K562 (cell line): Measurements from ENCODE around the gene XPA. TPM values are rescaled to one million over a fixed set of nuclear protein-coding genes. Genes with fewer than 3 reads are reported as not detected.

Experiments
- ATF1 ChIP-seq, 2 experiments: fragments of 450-650 bp in 1 of 2; IDR thresholded peaks; 2 replicates each; pipeline ENCODE4 v1.6.1; 2016; ENCODE audit warnings: missing compliant biosample characterization in 1 of 2, missing genetic modification characterization in 1 of 2
- CEBPG ChIP-seq, 3 experiments: fragments of 200-800 bp in 1 of 3; sonication (Bioruptor generic) in 1 of 3; sonication (generic) in 1 of 3; formaldehyde crosslinking in 1 of 3; IDR thresholded peaks in 2 of 3; conservative IDR thresholded peaks in 1 of 3; 2 replicates each; pipeline versions ENCODE4 v1.6.1 to v1.8.0; 2016 to 2022; ENCODE audit warnings: missing compliant biosample characterization in 2 of 3, missing genetic modification characterization in 2 of 3, mild to moderate bottlenecking in 1 of 3, missing genetic modification reagents in 1 of 3
- CTCF ChIP-seq, 3 experiments: IDR thresholded peaks in 2 of 3; conservative IDR thresholded peaks in 1 of 3; 2 replicates each; pipeline ENCODE4 v1.5.1; 2011 to 2012; ENCODE audit warnings: low read length in 3 of 3, mild to moderate bottlenecking in 3 of 3, control low read depth in 2 of 3, improper control_type of control experiment in 1 of 3, inconsistent platforms in 1 of 3, low read depth in 1 of 3, mixed read lengths in 1 of 3, moderate library complexity in 1 of 3; ENCODE audit not compliant: insufficient read depth in 2 of 3
- ETV6 ChIP-seq, 3 experiments: fragments of 150-350 bp in 1 of 3; sonication (generic) in 1 of 3; formaldehyde crosslinking in 1 of 3; IDR thresholded peaks; 2 replicates each; pipeline versions ENCODE4 v1.6.1 to v1.8.0; 2014 to 2022; ENCODE audit warnings: borderline replicate concordance in 2 of 3, low read depth in 2 of 3, antibody characterized with exemption in 1 of 3, low read length in 1 of 3, mild to moderate bottlenecking in 1 of 3, missing genetic modification reagents in 1 of 3
- HINFP ChIP-seq: fragments of 450-650 bp; conservative IDR thresholded peaks from 2 replicates; pipeline ENCODE4 v1.6.1; 2016; ENCODE audit warnings: missing genetic modification characterization, low read depth, mild to moderate bottlenecking, control low read depth, missing compliant biosample characterization
- TEAD2 ChIP-seq: fragments of 450-650 bp; IDR thresholded peaks from 2 replicates; pipeline ENCODE4 v1.6.1; 2016; ENCODE audit warnings: missing genetic modification characterization, control low read depth, missing compliant biosample characterization
- ZNF124 ChIP-seq: sonication (generic); formaldehyde crosslinking; IDR thresholded peaks from 2 replicates; pipeline ENCODE4 v1.8.1; 2022; ENCODE audit warnings: missing genetic modification reagents
- ZNF518B ChIP-seq: fragments of 250-450 bp; sonication (Bioruptor Pico); IDR thresholded peaks from 2 replicates; pipeline ENCODE4 v1.5.0; 2021; ENCODE audit warnings: mild to moderate bottlenecking, moderate library complexity
- ZNF584 ChIP-seq: fragments of 200-800 bp; sonication (Bioruptor generic); IDR thresholded peaks from 2 replicates; pipeline ENCODE4 v1.6.1; 2016; ENCODE audit warnings: low read depth, mild to moderate bottlenecking, missing genetic modification characterization, missing compliant biosample characterization
- polyA plus RNA-seq, 8 experiments: library from polyadenylated mRNA; depleted of rRNA in 4 of 8; stranded (reverse) in 5 of 8; unstranded in 3 of 8; fragments of >200 nt; fragmentation: Nextera tagmentation in 2 of 8; fragmentation: Illumina TruSeq in 1 of 8; extraction: Ambion mirVana in 2 of 8; extraction: Trizol in 1 of 8; gene quantifications; 2 replicates each; pipeline versions ENCODE4 v1.2.1 to v1.2.3, GENCODE V29; 2011 to 2014; ENCODE audit warnings: inconsistent platforms in 1 of 8, missing spikeins in 1 of 8
- total RNA-seq, 7 experiments: library from RNA; depleted of rRNA in 6 of 7; stranded (reverse); fragments of >200 nt in 6 of 7; fragmentation: Illumina TruSeq in 2 of 7; extraction: Trizol in 2 of 7; gene quantifications; 2 replicates each; pipeline versions ENCODE4 v1.2.1 to v1.2.3, GENCODE V29; 2011 to 2021; ENCODE audit warnings: low replicate concordance in 1 of 7
- TF ChIP-seq, protein P1 (sequence below): sonication (generic); formaldehyde crosslinking; IDR thresholded peaks from 2 replicates; pipeline ENCODE4 v1.8.1; 2023; ENCODE audit warnings: mild to moderate bottlenecking, missing genetic modification reagents
- TF ChIP-seq, protein P2 (sequence below): fragments of 450-650 bp; IDR thresholded peaks from one replicate; pipeline ENCODE4 v1.6.1; 2018; ENCODE audit warnings: mild to moderate bottlenecking, moderate library complexity; ENCODE audit not compliant: partially characterized antibody

XPA gene
- total and polyA plus RNA-seq, 9 of the 15 experiments (the other 6 are each of a cell fraction or from before 2014, with no cell fraction given), result 5.1 to 18.2 (median 14.1) TPM

GRCh38 chr9:97740848-97741821 is 44.0 kb upstream of the XPA start (continued):
- TF ChIP-seq, protein P1, sequence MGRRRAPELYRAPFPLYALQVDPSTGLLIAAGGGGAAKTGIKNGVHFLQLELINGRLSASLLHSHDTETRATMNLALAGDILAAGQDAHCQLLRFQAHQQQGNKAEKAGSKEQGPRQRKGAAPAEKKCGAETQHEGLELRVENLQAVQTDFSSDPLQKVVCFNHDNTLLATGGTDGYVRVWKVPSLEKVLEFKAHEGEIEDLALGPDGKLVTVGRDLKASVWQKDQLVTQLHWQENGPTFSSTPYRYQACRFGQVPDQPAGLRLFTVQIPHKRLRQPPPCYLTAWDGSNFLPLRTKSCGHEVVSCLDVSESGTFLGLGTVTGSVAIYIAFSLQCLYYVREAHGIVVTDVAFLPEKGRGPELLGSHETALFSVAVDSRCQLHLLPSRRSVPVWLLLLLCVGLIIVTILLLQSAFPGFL (CRISPR knock-in tag), result no peak
- TF ChIP-seq CTCF (IDR thresholded peaks at IDR 0.05 in 2 of 3, conservative IDR thresholded peaks at IDR 0.05 in 1 of 3; ENCODE audit: insufficient read depth in 2 of 3, low read depth in 1 of 3, low read length in 3 of 3) (0 out of 6 replicates have a peak, but pooled peaks of 1 of the 3 experiments have one; percentile 17), ATF1 (CRISPR knock-in tag; IDR thresholded peaks at IDR 0.05) (no peak), ATF1 (tag; IDR thresholded peaks at IDR 0.05) (peak; percentile 66), HINFP (tag) (no peak), ETV6 (IDR thresholded peaks at IDR 0.05; ENCODE audit: borderline replicate concordance in 1 of 2, low read depth in 2 of 2, low read length in 1 of 2) (0 out of 4 replicates have a peak, but pooled peaks of 1 of the 2 experiments have one; percentile 44), ETV6 (CRISPR knock-in tag; IDR thresholded peaks at IDR 0.05; ENCODE audit: borderline replicate concordance) (no peak), CEBPG (CRISPR knock-in tag; IDR thresholded peaks at IDR 0.05) (no peak), CEBPG (tag; conservative IDR thresholded peaks at IDR 0.05 in 1 of 2, IDR thresholded peaks at IDR 0.05 in 1 of 2) (no peak), ZNF124 (no peak), ZNF518B (no peak), TEAD2 (tag) (no peak), ZNF584 (CRISPR knock-in tag) (no peak)
- TF ChIP-seq, protein P2, sequence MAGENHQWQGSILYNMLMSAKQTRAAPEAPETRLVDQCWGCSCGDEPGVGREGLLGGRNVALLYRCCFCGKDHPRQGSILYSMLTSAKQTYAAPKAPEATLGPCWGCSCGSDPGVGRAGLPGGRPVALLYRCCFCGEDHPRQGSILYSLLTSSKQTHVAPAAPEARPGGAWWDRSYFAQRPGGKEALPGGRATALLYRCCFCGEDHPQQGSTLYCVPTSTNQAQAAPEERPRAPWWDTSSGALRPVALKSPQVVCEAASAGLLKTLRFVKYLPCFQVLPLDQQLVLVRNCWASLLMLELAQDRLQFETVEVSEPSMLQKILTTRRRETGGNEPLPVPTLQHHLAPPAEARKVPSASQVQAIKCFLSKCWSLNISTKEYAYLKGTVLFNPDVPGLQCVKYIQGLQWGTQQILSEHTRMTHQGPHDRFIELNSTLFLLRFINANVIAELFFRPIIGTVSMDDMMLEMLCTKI, result no peak
